GM23338 (cell line): ENCODE measurements around the gene DMBT1. TPM values are rescaled to one million over a fixed set of nuclear protein-coding genes. Genes with fewer than 3 reads are reported as not detected.

Experiments
- ATAC-seq: fragments of 200-7000 bp; cut with Tn5 transposase; 3 replicates; pipeline ENCODE4 v1.9.1; 2020
- DNase-seq: peaks from one replicate; pipeline ENCODE4 v3.0.0-alpha.2; 2015; ENCODE audit warnings: low spot score
- H2AFZ ChIP-seq: fragments of 200-600 bp; sonication (generic); 2 replicates; pipeline ENCODE4 v1.8.0; 2016; ENCODE audit warnings: antibody characterized with exemption, mild to moderate bottlenecking, moderate library complexity
- H3F3A ChIP-seq: fragments of 200-600 bp; sonication (generic); replicated peaks from 2 replicates; pipeline ENCODE4 v1.8.0; 2017; ENCODE audit warnings: antibody characterized with exemption, mixed run types, low read depth
- H3K27ac ChIP-seq: fragments of 200-600 bp; sonication (generic); 2 replicates; pipeline ENCODE4 v1.6.1; 2016; ENCODE audit warnings: low read depth
- H3K27me3 ChIP-seq: fragments of 200-600 bp; sonication (generic); 2 replicates; pipeline ENCODE4 v1.8.0; 2016; ENCODE audit warnings: mild to moderate bottlenecking, mixed run types, moderate library complexity; ENCODE audit not compliant: insufficient read depth
- H3K36me3 ChIP-seq: fragments of 200-600 bp; sonication (generic); 2 replicates; pipeline ENCODE4 v1.8.0; 2016; ENCODE audit warnings: mild to moderate bottlenecking; ENCODE audit not compliant: insufficient read depth
- H3K4me1 ChIP-seq: fragments of 200-600 bp; sonication (generic); 2 replicates; pipeline ENCODE4 v1.8.0; 2016; ENCODE audit warnings: mild to moderate bottlenecking, moderate library complexity; ENCODE audit not compliant: insufficient read depth
- H3K4me2 ChIP-seq: fragments of 200-600 bp; sonication (generic); 2 replicates; pipeline ENCODE4 v1.7.1; 2017; ENCODE audit warnings: mixed run types
- H3K4me3 ChIP-seq: fragments of 200-600 bp; sonication (generic); 2 replicates; pipeline ENCODE4 v1.6.1; 2016; ENCODE audit warnings: mixed run types
- H3K79me2 ChIP-seq: fragments of 200-600 bp; sonication (generic); replicated peaks from 2 replicates; pipeline ENCODE4 v1.8.0; 2017; ENCODE audit warnings: mild to moderate bottlenecking; ENCODE audit not compliant: insufficient read depth
- H3K9me2 ChIP-seq: fragments of 200-600 bp; sonication (generic); 2 replicates; pipeline ENCODE4 v1.8.0; 2017; ENCODE audit not compliant: insufficient read depth
- H4K20me1 ChIP-seq: fragments of 200-600 bp; sonication (generic); replicated peaks from 2 replicates; pipeline ENCODE4 v1.8.0; 2017; ENCODE audit warnings: mild to moderate bottlenecking; ENCODE audit not compliant: insufficient read depth
- H3K27ac Mint-ChIP-seq: 2 replicates; pipeline ENCODE4 v1.8.0; 2020; ENCODE audit warnings: inconsistent platforms, mild to moderate bottlenecking, moderate library complexity, mixed read lengths
- H3K27me3 Mint-ChIP-seq: 3 replicates; pipeline ENCODE4 v1.8.0; 2022; ENCODE audit warnings: low read depth, mild to moderate bottlenecking, moderate library complexity, mixed read lengths, inconsistent platforms; ENCODE audit not compliant: insufficient read depth, poor library complexity
- H3K36me3 Mint-ChIP-seq: 3 replicates; pipeline ENCODE4 v1.8.0; 2021; ENCODE audit warnings: low read depth, mild to moderate bottlenecking, inconsistent platforms, moderate library complexity, mixed read lengths
- H3K4me1 Mint-ChIP-seq: 3 replicates; pipeline ENCODE4 v1.8.0; 2020; ENCODE audit warnings: mild to moderate bottlenecking, inconsistent platforms, mixed read lengths
- H3K4me3 Mint-ChIP-seq: 3 replicates; pipeline ENCODE4 v1.8.0; 2021; ENCODE audit warnings: moderate library complexity, mild to moderate bottlenecking, inconsistent platforms, mixed read lengths
- H3K9me3 Mint-ChIP-seq: 3 replicates; pipeline ENCODE4 v1.8.0; 2020; ENCODE audit warnings: moderate library complexity, mild to moderate bottlenecking, inconsistent platforms, mixed read lengths
- CREB1 ChIP-seq: fragments of 250-450 bp; sonication (Bioruptor Pico); IDR thresholded peaks from 2 replicates; pipeline ENCODE4 v1.5.0; 2020; ENCODE audit warnings: low read depth, mild to moderate bottlenecking, moderate library complexity
- CTCF ChIP-seq, 2 experiments: fragments of 200-600 bp in 1 of 2; sonication (generic) in 1 of 2; conservative IDR thresholded peaks; 2 replicates each; pipeline versions ENCODE4 v1.5.1 to v1.6.1; 2016 to 2017; ENCODE audit warnings: antibody characterized with exemption in 2 of 2, low read depth in 2 of 2, mild to moderate bottlenecking in 2 of 2, moderate library complexity in 1 of 2
- ETS1 ChIP-seq: IDR thresholded peaks from 2 replicates; pipeline ENCODE4 v1.6.1; 2016; ENCODE audit warnings: antibody characterized with exemption
- EZH2 ChIP-seq: fragments of 200-600 bp; sonication (generic); IDR thresholded peaks from one replicate; pipeline ENCODE4 v1.8.0; 2017; ENCODE audit warnings: antibody characterized with exemption, mild to moderate bottlenecking, low read depth; ENCODE audit not compliant: unreplicated experiment
- EZH2phosphoT487 ChIP-seq: fragments of 200-600 bp; sonication (generic); IDR thresholded peaks from one replicate; pipeline ENCODE4 v1.8.1; 2018; ENCODE audit warnings: antibody characterized with exemption; ENCODE audit not compliant: unreplicated experiment
- JUNB ChIP-seq: IDR thresholded peaks from one replicate; pipeline ENCODE4 v1.6.1; 2016; ENCODE audit warnings: antibody characterized with exemption; ENCODE audit not compliant: unreplicated experiment
- NANOG ChIP-seq: IDR thresholded peaks from 2 replicates; pipeline ENCODE4 v1.6.1; 2016; ENCODE audit warnings: antibody characterized with exemption, borderline replicate concordance
- POLR2AphosphoS5 ChIP-seq: IDR thresholded peaks from 2 replicates; pipeline ENCODE4 v1.6.1; 2016; ENCODE audit warnings: antibody characterized with exemption, low read depth
- REST ChIP-seq: IDR thresholded peaks from one replicate; pipeline ENCODE4 v1.6.1; 2018; ENCODE audit warnings: antibody characterized with exemption; ENCODE audit not compliant: unreplicated experiment
- STAT1 ChIP-seq: IDR thresholded peaks from one replicate; pipeline ENCODE4 v1.6.1; 2016; ENCODE audit warnings: antibody characterized with exemption; ENCODE audit not compliant: unreplicated experiment
- ZNF114 ChIP-seq: fragments of 250-450 bp; sonication (Bioruptor Pico); IDR thresholded peaks from 2 replicates; pipeline ENCODE4 v1.5.0; 2020; ENCODE audit warnings: mild to moderate bottlenecking, moderate library complexity
- ZNF331 ChIP-seq: fragments of 250-450 bp; sonication (Bioruptor Pico); IDR thresholded peaks from 2 replicates; pipeline ENCODE4 v1.5.0; 2020; ENCODE audit warnings: low read depth, mild to moderate bottlenecking, moderate library complexity
- ZNF462 ChIP-seq: fragments of 250-450 bp; sonication (Bioruptor Pico); IDR thresholded peaks from 2 replicates; pipeline ENCODE4 v1.5.0; 2020; ENCODE audit warnings: mild to moderate bottlenecking, moderate library complexity
- polyA plus RNA-seq: library from polyadenylated mRNA; unstranded; fragments of >200 nt; fragmentation: Nextera tagmentation; extraction: Ambion mirVana; gene quantifications from 2 replicates; pipeline ENCODE4 v1.2.1, GENCODE V29; 2016
- total RNA-seq: library from RNA; depleted of rRNA; stranded (reverse); fragments of >200 nt; shearing (Covaris generic); gene quantifications from 2 replicates; pipeline ENCODE4 v1.2.3, GENCODE V29; 2014

The DMBT1 gene
- total and polyA plus RNA-seq, 2 experiments from 2014 or later = 0.03 to 0.05 TPM

- Histone ChIP-seq H3K4me1 (no peaks in the 10 kb centered on the region), H3K9me2 (0 out of 2 replicates have a peak, but pooled peaks cover 2% of the 10 kb centered on the region), H3K27me3 (no peaks in the 10 kb centered on the region), H3K4me3 (no peak overlapping the region), H3K27ac (no peak overlapping the region), H2AFZ (no peak overlapping the region; the same call in 1 of the 2 replicates), H3K36me3 (no peaks in the 10 kb centered on the region), H4K20me1 (no peaks in the 10 kb centered on the region), H3K79me2 (no peaks in the 10 kb centered on the region), H3F3A (no peaks in the 10 kb centered on the region), H3K4me2 (no peak overlapping the region)
- no peak for TF ChIP-seq EZH2phosphoT487
- no peak for TF ChIP-seq POLR2AphosphoS5
- TF ChIP-seq ZNF114 (CRISPR knock-in tag) = no peak
- no peak for TF ChIP-seq ZNF331 (CRISPR knock-in tag)
- TF ChIP-seq ETS1 = no peak
- no peak for TF ChIP-seq CREB1 (CRISPR knock-in tag)
- TF ChIP-seq JUNB = no peak
- TF ChIP-seq REST = no peak
- TF ChIP-seq CTCF (conservative IDR thresholded peaks at IDR 0.05; ENCODE audit: low read depth in 2 of 2) = no peak
- TF ChIP-seq EZH2 = no peak
- TF ChIP-seq ZNF462 = no peak
- no peak for TF ChIP-seq STAT1
- TF ChIP-seq NANOG = no peak
- Mint-ChIP-seq H3K4me3 (no peak overlapping the region), H3K36me3 (no peaks in the 10 kb centered on the region), H3K9me3 (no peaks in the 10 kb centered on the region), H3K27ac (no peak overlapping the region), H3K4me1 (peaks cover 18% of the 10 kb centered on the region), H3K27me3 (peaks cover 9% of the 10 kb centered on the region)
- ATAC-seq (no peak), DNase-seq (no peak)
These were observed 658 bp downstream of the DMBT1 start for GRCh38 chr10:122561212-122561611.
